Measurements from ENCODE around the gene MCF2L. TPM values are rescaled to one million over a fixed set of nuclear protein-coding genes. Genes with fewer than 3 reads are reported as not detected.
"Not testable (repeated sequence)": the region's sequence is repeated elsewhere in the genome, so short reads cannot be mapped to it uniquely, and the experiment has no call there.

MCF2L gene
- total RNA-seq, 1 donor from 2014 or later = not detected

- H3K27ac Mint-ChIP-seq = no peak overlapping the region
- no peak for DNase-seq (ENCODE audit: low spot score)
- no peaks in the 10 kb centered on the region for H3K27me3 Mint-ChIP-seq (ENCODE audit: insufficient read depth)
- no peaks in the 10 kb centered on the region for H3K9me3 Mint-ChIP-seq
- no peaks in the 10 kb centered on the region for H3K4me1 Mint-ChIP-seq (ENCODE audit: low read depth)
- no peak overlapping the region for H3K4me3 Mint-ChIP-seq
- intact Hi-C loops (cut with micrococcal nuclease) = no loop called here
- H3K36me3 Mint-ChIP-seq (ENCODE audit: low read depth) = no peaks in the 10 kb centered on the region
Observed at GRCh38 chr13:113049981-113050380, 81.0 kb downstream of the MCF2L start.

- Mint-ChIP-seq H3K36me3 (ENCODE audit: low read depth) (no peaks in the 10 kb centered on the region), H3K4me1 (ENCODE audit: low read depth) (no peaks in the 10 kb centered on the region), H3K27me3 (ENCODE audit: insufficient read depth) (no peaks in the 10 kb centered on the region), H3K4me3 (no peak overlapping the region), H3K27ac (no peak overlapping the region), H3K9me3 (no peaks in the 10 kb centered on the region)
- intact Hi-C loops (cut with micrococcal nuclease) = no loop called here
- no peak for DNase-seq (ENCODE audit: low spot score)
Observed at GRCh38 chr13:113050734-113051431, 81.9 kb downstream of the MCF2L start.

GRCh38 chr13:113051641-113052040 is 82.6 kb downstream of the MCF2L start:
- no peaks in the 10 kb centered on the region for H3K36me3 Mint-ChIP-seq (ENCODE audit: low read depth)
- no peak overlapping the region for H3K27ac Mint-ChIP-seq
- H3K27me3 Mint-ChIP-seq (ENCODE audit: insufficient read depth) = no peaks in the 10 kb centered on the region
- H3K4me1 Mint-ChIP-seq (ENCODE audit: low read depth) = no peaks in the 10 kb centered on the region
- H3K4me3 Mint-ChIP-seq = no peak overlapping the region
- DNase-seq (ENCODE audit: low spot score) = no peak
- H3K9me3 Mint-ChIP-seq = no peaks in the 10 kb centered on the region
- intact Hi-C loops (cut with micrococcal nuclease) = no loop called here

GRCh38 chr13:113052206-113052605 is 83.2 kb downstream of the MCF2L start:
- no peaks in the 10 kb centered on the region for H3K9me3 Mint-ChIP-seq
- H3K4me3 Mint-ChIP-seq = no peak overlapping the region
- no peaks in the 10 kb centered on the region for H3K36me3 Mint-ChIP-seq (ENCODE audit: low read depth)
- intact Hi-C loops (cut with micrococcal nuclease) = no loop called here
- no peak overlapping the region for H3K27ac Mint-ChIP-seq
- H3K4me1 Mint-ChIP-seq (ENCODE audit: low read depth) = no peaks in the 10 kb centered on the region
- H3K27me3 Mint-ChIP-seq (ENCODE audit: insufficient read depth) = no peaks in the 10 kb centered on the region
- no peak for DNase-seq (ENCODE audit: low spot score)

- no peak overlapping the region for H3K4me3 Mint-ChIP-seq
- intact Hi-C loops (cut with micrococcal nuclease) = no loop called here
- no peaks in the 10 kb centered on the region for H3K4me1 Mint-ChIP-seq (ENCODE audit: low read depth)
- H3K27ac Mint-ChIP-seq = no peak overlapping the region
- H3K9me3 Mint-ChIP-seq = no peaks in the 10 kb centered on the region
- H3K27me3 Mint-ChIP-seq (ENCODE audit: insufficient read depth) = no peaks in the 10 kb centered on the region
- no peaks in the 10 kb centered on the region for H3K36me3 Mint-ChIP-seq (ENCODE audit: low read depth)
- DNase-seq (ENCODE audit: low spot score) = no peak
Observed at GRCh38 chr13:113052971-113053370, 84.0 kb downstream of the MCF2L start.

- Mint-ChIP-seq H3K36me3 (ENCODE audit: low read depth) (no peaks in the 10 kb centered on the region), H3K27me3 (ENCODE audit: insufficient read depth) (no peaks in the 10 kb centered on the region), H3K27ac (no peak overlapping the region), H3K9me3 (no peaks in the 10 kb centered on the region), H3K4me1 (ENCODE audit: low read depth) (no peaks in the 10 kb centered on the region), H3K4me3 (no peak overlapping the region)
- DNase-seq (ENCODE audit: low spot score) = no peak
- intact Hi-C loops (cut with micrococcal nuclease) = no loop called here
Observed at GRCh38 chr13:113053376-113053775, 84.4 kb downstream of the MCF2L start.

GRCh38 chr13:113053801-113054604 is 85.0 kb downstream of the MCF2L start:
- Mint-ChIP-seq H3K9me3 (no peaks in the 10 kb centered on the region), H3K27ac (no peak overlapping the region), H3K27me3 (ENCODE audit: insufficient read depth) (no peaks in the 10 kb centered on the region), H3K36me3 (ENCODE audit: low read depth) (no peaks in the 10 kb centered on the region), H3K4me3 (no peak overlapping the region), H3K4me1 (ENCODE audit: low read depth) (no peaks in the 10 kb centered on the region)
- no peak for DNase-seq (ENCODE audit: low spot score)
- intact Hi-C loops (cut with micrococcal nuclease) = no loop called here

GRCh38 chr13:113057084-113057483 is 88.1 kb downstream of the MCF2L start:
- DNase-seq (ENCODE audit: low spot score) = no peak
- Mint-ChIP-seq H3K4me1 (ENCODE audit: low read depth) (no peaks in the 10 kb centered on the region), H3K4me3 (no peak overlapping the region), H3K36me3 (ENCODE audit: low read depth) (no peaks in the 10 kb centered on the region), H3K9me3 (no peaks in the 10 kb centered on the region), H3K27me3 (ENCODE audit: insufficient read depth) (no peaks in the 10 kb centered on the region), H3K27ac (no peak overlapping the region)
- intact Hi-C loops (cut with micrococcal nuclease) = no loop called here

GRCh38 chr13:113057559-113057958 is 88.5 kb downstream of the MCF2L start:
- H3K4me3 Mint-ChIP-seq; H3K36me3 Mint-ChIP-seq (ENCODE audit: low read depth); H3K4me1 Mint-ChIP-seq (ENCODE audit: low read depth); intact Hi-C loops (cut with micrococcal nuclease); H3K27ac Mint-ChIP-seq; H3K9me3 Mint-ChIP-seq; H3K27me3 Mint-ChIP-seq (ENCODE audit: insufficient read depth); DNase-seq (ENCODE audit: low spot score): not testable (repeated sequence)

GRCh38 chr13:113058129-113058987 is 89.3 kb downstream of the MCF2L start:
- no peak for DNase-seq (ENCODE audit: low spot score)
- no peaks in the 10 kb centered on the region for H3K27me3 Mint-ChIP-seq (ENCODE audit: insufficient read depth)
- no peak overlapping the region for H3K4me3 Mint-ChIP-seq
- no peaks in the 10 kb centered on the region for H3K36me3 Mint-ChIP-seq (ENCODE audit: low read depth)
- intact Hi-C loops (cut with micrococcal nuclease) = no loop called here
- H3K4me1 Mint-ChIP-seq (ENCODE audit: low read depth) = no peaks in the 10 kb centered on the region
- H3K27ac Mint-ChIP-seq = no peak overlapping the region
- H3K9me3 Mint-ChIP-seq = no peaks in the 10 kb centered on the region

- no peaks in the 10 kb centered on the region for H3K36me3 Mint-ChIP-seq (ENCODE audit: low read depth)
- no peak for DNase-seq (ENCODE audit: low spot score)
- H3K27me3 Mint-ChIP-seq (ENCODE audit: insufficient read depth) = no peaks in the 10 kb centered on the region
- H3K27ac Mint-ChIP-seq = no peak overlapping the region
- no peak overlapping the region for H3K4me3 Mint-ChIP-seq
- H3K4me1 Mint-ChIP-seq (ENCODE audit: low read depth) = no peaks in the 10 kb centered on the region
- H3K9me3 Mint-ChIP-seq = no peaks in the 10 kb centered on the region
- intact Hi-C loops (cut with micrococcal nuclease) = no loop called here
Observed at GRCh38 chr13:113058988-113059850, 90.2 kb downstream of the MCF2L start.

- intact Hi-C loops (cut with micrococcal nuclease) = no loop called here
- no peak for DNase-seq (ENCODE audit: low spot score)
- Mint-ChIP-seq H3K36me3 (ENCODE audit: low read depth) (no peaks in the 10 kb centered on the region), H3K27me3 (ENCODE audit: insufficient read depth) (no peaks in the 10 kb centered on the region), H3K4me3 (no peak overlapping the region), H3K27ac (no peak overlapping the region), H3K9me3 (no peaks in the 10 kb centered on the region), H3K4me1 (ENCODE audit: low read depth) (no peaks in the 10 kb centered on the region)
Observed at GRCh38 chr13:113059891-113060290, 90.9 kb downstream of the MCF2L start.
